T-helper 9 cell (primary cell): ENCODE measurements around the gene MAP3K12.
"Not testable (repeated sequence)": the region's sequence is repeated elsewhere in the genome, so short reads cannot be mapped to it uniquely, and the experiment has no call there.

ENCODE experiments used
- DNase-seq: peaks from one replicate; pipeline ENCODE4 v3.0.0-alpha.2; 2020

MAP3K12 gene

GRCh38 chr12:53465679-53466078 is 33.6 kb downstream of the MAP3K12 start:
- no peak for DNase-seq

- no peak for DNase-seq
Observed at GRCh38 chr12:53464685-53465418, 34.4 kb downstream of the MAP3K12 start.

GRCh38 chr12:53463802-53464560 is 35.3 kb downstream of the MAP3K12 start:
- no peak for DNase-seq

GRCh38 chr12:53462935-53463334 is 36.3 kb downstream of the MAP3K12 start:
- DNase-seq: no peak

GRCh38 chr12:53461591-53461990 is 37.7 kb downstream of the MAP3K12 start:
- no peak for DNase-seq

GRCh38 chr12:53461059-53461458 is 38.2 kb downstream of the MAP3K12 start:
- DNase-seq: no peak

GRCh38 chr12:53459097-53459496 is 40.2 kb downstream of the MAP3K12 start:
- no peak for DNase-seq

GRCh38 chr12:53456654-53457366 is 42.4 kb downstream of the MAP3K12 start:
- no peak for DNase-seq

- no peak for DNase-seq
Observed at GRCh38 chr12:53454707-53455106, 44.6 kb downstream of the MAP3K12 start.

- no peak for DNase-seq
Observed at GRCh38 chr12:53453953-53454640, 45.2 kb downstream of the MAP3K12 start.

- peak; percentile 67 for DNase-seq
Observed at GRCh38 chr12:53452159-53453077, 46.8 kb downstream of the MAP3K12 start.

- peak; percentile 94 for DNase-seq
Observed at GRCh38 chr12:53451661-53452158, 47.5 kb downstream of the MAP3K12 start, which contains the start of gene PCBP2. Gene PCBP2, plus strand, starts transcription at chr12:53452102. Its CDS starts 2,699 bp downstream, at chr12:53454801.

- no peak for DNase-seq
Observed at GRCh38 chr12:53450936-53451335, 48.3 kb downstream of the MAP3K12 start.

- DNase-seq: not testable (repeated sequence)
Observed at GRCh38 chr12:53444593-53445325, 54.5 kb downstream of the MAP3K12 start.

GRCh38 chr12:53443955-53444354 is 55.3 kb downstream of the MAP3K12 start:
- no peak for DNase-seq

GRCh38 chr12:53441040-53441833 is 58.0 kb downstream of the MAP3K12 start, which contains the start of gene PRR13:
Gene PRR13, plus strand, starts transcription at chr12:53441734. Its CDS starts 981 bp downstream, at chr12:53442715.
- DNase-seq: peak; percentile 98

GRCh38 chr12:53439582-53439981 is 59.7 kb downstream of the MAP3K12 start:
- not testable (repeated sequence) for DNase-seq

- not testable (repeated sequence) for DNase-seq
Observed at GRCh38 chr12:53435326-53435725, 63.9 kb downstream of the MAP3K12 start.

- no peak for DNase-seq
Observed at GRCh38 chr12:53431187-53431586, 68.1 kb downstream of the MAP3K12 start.

- no peak for DNase-seq
Observed at GRCh38 chr12:53430116-53430515, 69.1 kb downstream of the MAP3K12 start.
